Measurements from ENCODE around the gene ISG15. TPM values are rescaled to one million over a fixed set of nuclear protein-coding genes. Genes with fewer than 3 reads are reported as not detected.

The ISG15 gene
- 13.6 and 14.3 TPM in 2 replicates for total RNA-seq
- long read RNA-seq, partial matches to known transcripts: 0 of 3 reads
- long read RNA-seq, other reads (novel, unspliced or antisense): 3 of 3 reads

DNA sequence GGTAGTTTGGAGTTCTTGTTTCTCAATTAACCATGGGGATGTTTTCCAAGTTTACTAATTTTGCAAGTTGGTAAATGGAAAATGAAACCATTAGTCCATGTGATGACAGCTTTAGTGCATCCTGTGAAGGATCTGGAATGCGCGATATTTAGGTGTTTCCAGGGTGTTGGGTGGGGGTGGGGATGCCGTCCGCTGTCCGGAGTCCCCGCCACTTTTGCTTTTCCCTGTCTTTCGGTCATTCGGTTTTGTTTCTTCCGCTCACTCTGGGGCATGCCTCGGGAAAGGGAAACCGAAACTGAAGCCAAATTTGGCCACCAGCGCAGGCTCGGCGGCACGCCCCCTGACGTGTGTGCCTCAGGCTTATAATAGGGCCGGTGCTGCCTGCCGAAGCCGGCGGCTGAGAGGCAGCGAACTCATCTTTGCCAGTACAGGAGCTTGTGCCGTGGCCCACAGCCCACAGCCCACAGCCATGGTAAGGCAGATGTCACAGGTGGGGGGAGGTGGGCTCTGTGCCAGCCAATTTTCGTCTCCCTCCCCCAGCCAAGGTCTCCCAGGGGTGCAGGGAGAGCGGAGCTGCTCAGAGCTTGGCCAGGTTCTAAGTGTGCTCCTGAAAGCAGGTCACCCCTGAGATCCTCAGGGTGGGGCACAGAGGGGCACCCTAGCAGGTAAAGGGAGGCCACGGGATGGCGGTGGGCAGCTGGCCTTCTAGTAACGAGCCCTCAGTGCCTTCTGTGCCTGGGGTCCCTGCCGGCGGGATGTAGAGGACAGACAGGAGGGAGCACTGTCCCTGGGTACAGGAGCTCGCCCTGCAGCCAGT is at the start of gene ISG15:
TSS of gene ISG15 (plus strand) at position 393 of the 817 bp plus-strand sequence. CDS start at position 470, 77 bp downstream.
- Mint-ChIP-seq H3K4me3 (ENCODE audit: low read depth) (peak within 1 kb of the TSS; percentile 77), H3K4me1 (ENCODE audit: low read depth) (peaks cover 13% of the 10 kb centered on the region), H3K27me3 (peaks cover 3% of the 10 kb centered on the region), H3K36me3 (ENCODE audit: insufficient read depth) (peaks cover 8% of the 10 kb centered on the region), H3K27ac (peak within 1 kb of the TSS; percentile 92), H3K9me3 (ENCODE audit: low read depth) (peaks cover 4% of the 10 kb centered on the region)
- peak; percentile 42 for DNase-seq (ENCODE audit: low spot score, unreplicated experiment)
- TF ChIP-seq CTCF (IDR thresholded peaks at IDR 0.05; ENCODE audit: unreplicated experiment): no peak

DNA sequence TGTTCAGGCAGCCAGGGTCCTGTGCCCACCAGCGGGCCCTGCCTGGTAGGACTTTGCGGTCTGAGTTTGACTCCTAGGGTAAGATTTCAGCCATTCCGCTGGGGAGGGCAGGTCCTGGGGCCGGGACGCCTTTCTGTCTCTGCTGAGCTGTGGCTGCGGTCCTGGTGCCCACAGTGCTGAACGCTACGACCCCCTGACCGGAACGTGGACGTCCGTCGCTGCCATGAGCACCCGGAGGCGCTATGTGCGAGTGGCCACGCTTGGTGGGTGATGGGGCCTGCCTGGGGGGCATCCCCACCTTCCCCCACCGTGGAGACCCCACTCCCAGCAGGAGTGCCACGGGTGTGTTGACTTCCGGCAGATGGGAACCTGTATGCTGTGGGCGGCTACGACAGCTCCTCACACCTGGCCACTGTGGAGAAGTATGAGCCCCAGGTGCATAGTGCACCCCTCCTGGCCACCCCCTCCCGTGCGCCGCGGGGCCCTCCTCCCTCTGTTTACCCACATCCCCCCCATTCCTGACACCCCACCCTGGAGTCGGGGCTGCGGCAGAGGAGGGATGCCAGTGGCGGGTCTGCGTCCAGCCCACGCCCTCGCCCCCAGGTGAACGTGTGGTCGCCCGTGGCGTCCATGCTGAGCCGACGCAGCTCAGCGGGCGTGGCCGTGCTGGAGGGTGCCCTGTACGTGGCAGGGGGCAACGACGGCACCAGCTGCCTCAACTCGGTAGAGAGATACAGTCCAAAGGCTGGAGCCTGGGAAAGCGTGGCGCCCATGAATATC is 49.4 kb upstream of the ISG15 start:
- no peak for DNase-seq (ENCODE audit: low spot score, unreplicated experiment)
- Mint-ChIP-seq H3K27ac (no peak overlapping the region), H3K9me3 (ENCODE audit: low read depth) (no peaks in the 10 kb centered on the region), H3K4me1 (ENCODE audit: low read depth) (no peaks in the 10 kb centered on the region), H3K36me3 (ENCODE audit: insufficient read depth) (peaks cover 1% of the 10 kb centered on the region), H3K27me3 (peaks cover 16% of the 10 kb centered on the region), H3K4me3 (ENCODE audit: low read depth) (no peak overlapping the region)
- TF ChIP-seq CTCF (IDR thresholded peaks at IDR 0.05; ENCODE audit: unreplicated experiment): no peak

DNA sequence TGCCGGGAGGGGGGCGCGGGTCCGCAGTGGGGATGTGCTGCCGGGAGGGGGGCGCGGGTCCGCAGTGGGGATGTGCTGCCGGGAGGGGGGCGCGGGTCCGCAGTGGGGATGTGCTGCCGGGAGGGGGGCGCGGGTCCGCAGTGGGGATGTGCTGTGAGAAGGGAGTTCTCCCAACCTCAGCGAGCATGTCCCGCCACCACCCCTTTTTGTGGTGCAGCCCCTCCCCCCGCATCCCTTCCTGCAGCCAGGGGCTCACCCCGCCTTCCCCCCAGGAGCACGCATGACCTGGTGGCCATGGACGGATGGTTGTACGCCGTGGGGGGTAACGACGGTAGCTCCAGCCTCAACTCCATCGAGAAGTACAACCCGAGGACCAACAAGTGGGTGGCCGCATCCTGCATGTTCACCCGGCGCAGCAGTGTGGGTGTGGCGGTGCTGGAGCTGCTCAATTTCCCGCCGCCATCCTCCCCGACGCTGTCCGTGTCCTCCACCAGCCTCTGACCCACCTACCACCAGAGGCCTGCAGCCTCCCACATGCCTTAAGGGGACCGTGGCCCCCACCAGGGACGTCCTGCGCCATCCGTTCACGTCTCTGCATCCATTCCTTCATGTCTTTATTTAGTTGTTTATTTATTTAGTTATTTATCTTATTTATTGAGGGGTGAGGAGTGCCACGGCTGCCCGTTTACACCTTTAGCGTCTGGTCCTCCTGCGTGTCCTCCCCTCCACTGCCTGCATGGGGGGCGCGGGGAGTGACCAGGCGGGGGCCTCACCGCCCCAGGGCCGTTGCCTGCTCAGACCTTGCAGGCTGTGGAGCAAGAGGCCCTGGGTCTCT is 48.4 kb upstream of the ISG15 start:
- TF ChIP-seq CTCF (IDR thresholded peaks at IDR 0.05; ENCODE audit: unreplicated experiment): no peak
- no peak overlapping the region for H3K27ac Mint-ChIP-seq
- peaks cover 25% of the 10 kb centered on the region for H3K27me3 Mint-ChIP-seq
- no peak for DNase-seq (ENCODE audit: low spot score, unreplicated experiment)
- no peak overlapping the region for H3K4me3 Mint-ChIP-seq (ENCODE audit: low read depth)
- H3K4me1 Mint-ChIP-seq (ENCODE audit: low read depth): no peaks in the 10 kb centered on the region
- H3K9me3 Mint-ChIP-seq (ENCODE audit: low read depth): no peaks in the 10 kb centered on the region
- H3K36me3 Mint-ChIP-seq (ENCODE audit: insufficient read depth): peaks cover 1% of the 10 kb centered on the region

DNA sequence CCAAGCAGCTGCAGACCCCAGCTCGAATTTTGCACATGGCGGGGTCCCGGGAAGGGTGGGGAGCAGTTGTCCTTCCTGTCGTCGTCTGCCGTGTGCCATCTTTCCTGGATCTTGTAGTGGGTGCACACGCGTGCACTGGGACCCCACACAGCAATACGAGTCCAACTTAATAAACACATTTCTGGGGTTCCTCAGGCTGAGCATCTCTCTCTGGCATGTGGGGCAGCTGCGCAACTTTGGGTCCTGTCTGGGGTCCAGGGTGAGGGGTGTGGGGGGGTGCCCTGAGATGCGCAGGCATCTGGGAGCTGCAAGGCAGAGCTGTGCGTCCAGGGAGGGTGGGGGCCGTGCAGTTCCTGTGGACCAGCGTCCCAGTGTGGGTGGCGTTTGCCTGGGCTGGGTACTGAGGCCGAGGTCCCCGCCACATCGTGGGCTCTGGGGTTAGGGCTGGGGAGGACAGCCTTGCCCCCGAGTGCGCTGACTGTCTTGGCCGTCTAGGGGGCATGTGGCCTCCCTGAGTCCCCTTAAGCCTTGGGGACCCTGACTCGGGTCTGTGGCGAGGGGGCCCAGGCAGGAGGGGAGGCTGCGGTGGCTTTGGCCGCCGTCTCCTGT is 47.7 kb upstream of the ISG15 start:
- Mint-ChIP-seq H3K9me3 (ENCODE audit: low read depth) (no peaks in the 10 kb centered on the region), H3K36me3 (ENCODE audit: insufficient read depth) (peaks cover 1% of the 10 kb centered on the region), H3K27me3 (peaks cover 25% of the 10 kb centered on the region), H3K27ac (no peak overlapping the region), H3K4me1 (ENCODE audit: low read depth) (no peaks in the 10 kb centered on the region), H3K4me3 (ENCODE audit: low read depth) (no peak overlapping the region)
- no peak for TF ChIP-seq CTCF (IDR thresholded peaks at IDR 0.05; ENCODE audit: unreplicated experiment)
- DNase-seq (ENCODE audit: low spot score, unreplicated experiment): no peak

Measured in progenitor cell of endocrine pancreas (in vitro differentiated cells).